MM.1S (cell line): ENCODE data around the gene PSMC3IP.
A peak's percentile ranks its signal among the peaks of the same experiment; 100 is the strongest.
"Not testable (repeated sequence)": the region's sequence is repeated elsewhere in the genome, so short reads cannot be mapped to it uniquely, and the experiment has no call there.

ENCODE experiments used
- DNase-seq: peaks from one replicate; pipeline ENCODE4 v3.0.0-alpha.2; 2015
- H2AFZ ChIP-seq: fragments of 300-600 bp; sonication (generic); 2 replicates; pipeline ENCODE4 v1.6.0; 2016; ENCODE audit warnings: antibody characterized with exemption, low read length
- H3F3A ChIP-seq: fragments of 300-600 bp; sonication (generic); 2 replicates; pipeline ENCODE4 v1.6.1; 2016; ENCODE audit warnings: mild to moderate bottlenecking, antibody characterized with exemption, low read length, moderate library complexity, mixed read lengths; ENCODE audit not compliant: insufficient read depth
- H3K27ac ChIP-seq: fragments of 300-600 bp; sonication (generic); 2 replicates; pipeline ENCODE4 v1.5.1; 2016; ENCODE audit warnings: mild to moderate bottlenecking, low read length
- H3K27me3 ChIP-seq: fragments of 300-600 bp; sonication (generic); replicated peaks from 2 replicates; pipeline ENCODE4 v1.6.0; 2016; ENCODE audit warnings: low read length; ENCODE audit not compliant: insufficient read depth
- H3K36me3 ChIP-seq: fragments of 300-600 bp; sonication (generic); replicated peaks from 2 replicates; pipeline ENCODE4 v1.6.1; 2016; ENCODE audit warnings: mild to moderate bottlenecking, low read length, mixed read lengths; ENCODE audit not compliant: insufficient read depth
- H3K4me1 ChIP-seq: fragments of 300-600 bp; sonication (generic); 2 replicates; pipeline ENCODE4 v1.6.1; 2016; ENCODE audit warnings: low read length, mixed read lengths
- H3K4me2 ChIP-seq: fragments of 300-600 bp; sonication (generic); 2 replicates; pipeline ENCODE4 v1.6.0; 2016; ENCODE audit warnings: low read depth, low read length
- H3K4me3 ChIP-seq: fragments of 300-600 bp; sonication (generic); 2 replicates; pipeline ENCODE4 v1.5.1; 2016; ENCODE audit warnings: low read length, mixed read lengths
- H3K79me2 ChIP-seq: fragments of 300-600 bp; sonication (generic); 2 replicates; pipeline ENCODE4 v1.6.1; 2016; ENCODE audit warnings: mixed run types, low read length, mixed read lengths
- H3K9ac ChIP-seq: fragments of 300-600 bp; sonication (generic); 2 replicates; pipeline ENCODE4 v1.6.1; 2016; ENCODE audit warnings: low read length, mixed read lengths
- H3K9me2 ChIP-seq: fragments of 300-600 bp; sonication (generic); replicated peaks from 2 replicates; pipeline ENCODE4 v1.6.1; 2016; ENCODE audit warnings: mild to moderate bottlenecking, low read length, mixed read lengths; ENCODE audit not compliant: insufficient read depth
- H3K9me3 ChIP-seq: fragments of 300-600 bp; sonication (generic); replicated peaks from 2 replicates; pipeline ENCODE4 v1.6.1; 2016; ENCODE audit warnings: mild to moderate bottlenecking, low read length, mixed read lengths; ENCODE audit not compliant: insufficient read depth
- H4K20me1 ChIP-seq: fragments of 300-600 bp; sonication (generic); 2 replicates; pipeline ENCODE4 v1.6.1; 2016; ENCODE audit warnings: mild to moderate bottlenecking, low read length, moderate library complexity, mixed read lengths; ENCODE audit not compliant: insufficient read depth
- CTCF ChIP-seq: fragments of 300-600 bp; sonication (generic); IDR thresholded peaks from 2 replicates; pipeline ENCODE4 v1.5.1; 2016; ENCODE audit warnings: antibody characterized with exemption, low read length, mixed read lengths
- EZH2 ChIP-seq: fragments of 300-600 bp; sonication (generic); optimal IDR thresholded peaks from 2 replicates; pipeline ENCODE3; 2017; ENCODE audit warnings: low read depth, mild to moderate bottlenecking, antibody characterized with exemption, low read length, mixed read lengths
- EZH2phosphoT487 ChIP-seq: fragments of 300-600 bp; sonication (generic); IDR thresholded peaks from 2 replicates; pipeline ENCODE4 v1.6.1; 2018; ENCODE audit warnings: antibody characterized with exemption, low read length

The PSMC3IP gene, protein sequence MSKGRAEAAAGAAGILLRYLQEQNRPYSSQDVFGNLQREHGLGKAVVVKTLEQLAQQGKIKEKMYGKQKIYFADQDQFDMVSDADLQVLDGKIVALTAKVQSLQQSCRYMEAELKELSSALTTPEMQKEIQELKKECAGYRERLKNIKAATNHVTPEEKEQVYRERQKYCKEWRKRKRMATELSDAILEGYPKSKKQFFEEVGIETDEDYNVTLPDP

GRCh38 chr17:42577532-42578281 is at the start of gene PSMC3IP:
Gene PSMC3IP (minus strand): TSS chr17:42577729. CDS start chr17:42577686, 43 bp downstream.
- Histone ChIP-seq H3K4me2 (peak within 1 kb of the TSS; percentile 71), H3K27ac (peak within 1 kb of the TSS; percentile 98), H2AFZ (peak within 1 kb of the TSS; percentile 53), H3K9me3 (no peaks in the 10 kb centered on the region), H3K36me3 (peaks cover 7% of the 10 kb centered on the region; the same call in 1 of the 2 replicates), H3K9me2 (no peaks in the 10 kb centered on the region), H3K4me3 (peak within 1 kb of the TSS; percentile 90), H3F3A (peaks cover 40% of the 10 kb centered on the region), H3K4me1 (peaks cover 37% of the 10 kb centered on the region), H4K20me1 (no peaks in the 10 kb centered on the region), H3K79me2 (peaks cover 65% of the 10 kb centered on the region), H3K27me3 (no peaks in the 10 kb centered on the region), H3K9ac (peak within 1 kb of the TSS; percentile 95)
- TF ChIP-seq CTCF (peak; percentile 41), EZH2phosphoT487 (no peak)
- DNase-seq: peak; percentile 97

DNA sequence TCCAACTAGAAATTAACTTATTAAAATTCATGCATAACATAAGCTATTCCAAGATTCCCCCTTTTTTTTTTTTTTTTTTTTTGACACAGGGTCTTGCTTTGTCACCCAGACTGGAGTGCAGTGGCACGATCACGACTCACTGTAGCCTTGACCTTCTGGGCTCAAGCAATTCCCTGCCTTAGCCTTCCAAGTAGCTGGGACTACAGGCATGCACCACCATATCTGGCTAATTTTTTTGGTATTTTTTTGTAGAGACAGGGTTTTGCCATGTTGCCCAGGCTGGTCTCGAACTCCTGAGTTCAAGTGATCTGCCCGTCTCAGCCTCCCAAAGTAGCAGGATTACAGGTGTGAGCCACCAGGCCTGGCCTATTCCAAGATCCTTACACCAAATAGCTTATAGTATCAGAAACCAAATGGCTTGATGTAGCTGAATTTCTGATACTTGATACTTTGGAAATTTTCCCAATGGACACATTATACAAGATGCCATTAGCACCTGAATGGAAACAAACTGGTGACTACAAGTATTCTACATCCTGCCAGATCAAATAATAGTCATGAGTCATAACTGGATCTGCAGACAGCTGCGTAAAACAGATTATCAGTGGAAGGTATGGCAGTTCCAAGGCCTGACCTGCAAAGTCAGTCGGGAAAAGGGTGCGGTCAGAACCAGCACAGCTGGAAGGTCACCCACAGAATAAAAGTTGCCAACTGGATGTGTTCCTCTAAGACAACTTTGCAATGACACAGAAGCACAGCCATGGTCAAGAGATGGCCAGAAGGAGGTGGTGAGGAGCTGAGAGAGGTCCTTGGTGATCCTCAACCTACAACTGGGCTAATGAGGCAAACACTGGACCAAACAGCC is 46.4 kb upstream of the PSMC3IP start:
- H3K79me2 ChIP-seq: no peaks in the 10 kb centered on the region
- peaks cover 12% of the 10 kb centered on the region for H3K4me1 ChIP-seq
- H3K4me2 ChIP-seq: no peak overlapping the region
- no peak overlapping the region for H2AFZ ChIP-seq
- no peaks in the 10 kb centered on the region for H4K20me1 ChIP-seq
- H3K9ac ChIP-seq: no peak overlapping the region
- no peaks in the 10 kb centered on the region for H3K36me3 ChIP-seq
- no peak overlapping the region for H3K4me3 ChIP-seq
- DNase-seq: no peak
- no peaks in the 10 kb centered on the region for H3K9me2 ChIP-seq
- TF ChIP-seq EZH2phosphoT487 (no peak), EZH2 (no peak), CTCF (no peak)
- peaks cover 4% of the 10 kb centered on the region for H3F3A ChIP-seq
- H3K27me3 ChIP-seq: no peaks in the 10 kb centered on the region
- H3K27ac ChIP-seq: no peak overlapping the region
- no peaks in the 10 kb centered on the region for H3K9me3 ChIP-seq

DNA sequence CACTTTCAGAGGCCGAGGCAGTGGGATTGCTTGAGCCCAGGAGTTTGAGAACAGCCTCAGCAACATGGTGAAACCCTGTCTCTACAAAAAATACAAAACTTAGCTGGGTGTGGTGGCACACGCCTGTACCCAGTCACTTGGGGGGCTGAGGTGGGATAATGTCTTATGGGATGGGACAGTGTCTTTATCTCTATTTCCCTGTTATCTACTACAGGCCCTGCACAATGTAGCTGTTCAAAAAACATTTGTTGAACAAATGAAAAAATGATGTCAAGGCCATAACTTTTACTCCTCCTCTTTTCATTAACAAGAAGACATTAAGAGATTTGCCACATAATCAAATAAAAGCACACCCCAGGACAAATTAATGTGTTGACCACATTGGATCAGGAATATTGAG is 45.7 kb upstream of the PSMC3IP start:
- peaks cover 13% of the 10 kb centered on the region for H3K4me1 ChIP-seq
- H2AFZ ChIP-seq: no peak overlapping the region
- H3K4me3 ChIP-seq: no peak overlapping the region
- H3F3A ChIP-seq: peaks cover 11% of the 10 kb centered on the region
- no peaks in the 10 kb centered on the region for H3K27me3 ChIP-seq
- H3K9me3 ChIP-seq: no peaks in the 10 kb centered on the region
- TF ChIP-seq EZH2 (no peak), EZH2phosphoT487 (no peak), CTCF (no peak)
- no peak overlapping the region for H3K27ac ChIP-seq
- no peaks in the 10 kb centered on the region for H4K20me1 ChIP-seq
- H3K9me2 ChIP-seq: no peaks in the 10 kb centered on the region
- H3K4me2 ChIP-seq: no peak overlapping the region
- no peaks in the 10 kb centered on the region for H3K36me3 ChIP-seq
- H3K79me2 ChIP-seq: no peaks in the 10 kb centered on the region
- no peak for DNase-seq
- H3K9ac ChIP-seq: no peak overlapping the region

DNA sequence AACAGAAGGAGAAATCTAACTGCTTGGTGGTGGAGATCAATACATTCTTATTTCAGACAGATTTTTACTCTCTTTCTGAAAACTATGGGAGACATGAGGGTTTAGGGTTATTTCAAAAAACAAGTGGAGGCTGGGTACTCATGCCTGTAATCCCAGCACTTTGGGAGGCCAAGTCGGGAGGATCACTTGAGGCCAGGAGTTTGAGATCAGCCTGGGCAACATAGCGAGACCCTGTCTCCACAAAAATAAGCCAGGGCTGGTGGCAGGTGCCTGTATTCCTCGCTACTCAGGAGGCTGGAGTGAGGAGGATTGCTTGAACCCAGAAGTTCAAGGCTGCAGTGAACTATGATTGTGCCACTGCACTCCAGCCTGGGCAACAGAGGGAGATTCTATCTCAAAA is 44.5 kb upstream of the PSMC3IP start:
- peaks cover 26% of the 10 kb centered on the region for H3K4me1 ChIP-seq
- peaks cover 23% of the 10 kb centered on the region for H3F3A ChIP-seq
- not testable (repeated sequence) for H3K79me2 ChIP-seq, H2AFZ ChIP-seq, H3K9me3 ChIP-seq, DNase-seq, H3K36me3 ChIP-seq, H3K9ac ChIP-seq, H3K27ac ChIP-seq, H3K27me3 ChIP-seq, H3K4me3 ChIP-seq, H3K4me2 ChIP-seq, H3K9me2 ChIP-seq, H4K20me1 ChIP-seq
